Measurements from ENCODE around the gene CD28. TPM values are rescaled to one million over a fixed set of nuclear protein-coding genes. Genes with fewer than 3 reads are reported as not detected.

The CD28 gene
- total and polyA plus RNA-seq, 4 donors = 0.14 to 3.0 (median 0.92) TPM

GRCh38 chr2:203682688-203683130, 23.7 kb upstream of the CD28 start:
- ATAC-seq (ENCODE audit: insufficient read depth, low FRiP score) = no peak

GRCh38 chr2:203683421-203683820, 23.0 kb upstream of the CD28 start:
- no peak for TF ChIP-seq CTCF (IDR thresholded peaks at IDR 0.05; ENCODE audit: control extremely low read depth, extremely low read depth)
- WGBS, 2 donors = 70 to 84% methylated on average over 4 of the region's 4 CpGs
- H3K4me1 ChIP-seq (ENCODE audit: control insufficient read depth in 5 of 5, insufficient read depth in 5 of 5, low read length in 5 of 5) = peaks cover 0 to 21% (median 13%) of the 10 kb centered on the region in 5 donors

More at GRCh38 chr2:203682688-203683130, 23.7 kb upstream of the CD28 start:
- 26 to 32% methylated on average over 4 of the region's 4 CpGs for WGBS, 2 donors
- Histone ChIP-seq H3K27me3 (ENCODE audit: control insufficient read depth in 3 of 3, insufficient read depth in 3 of 3, low read length in 2 of 3) (no peaks in the 10 kb centered on the region), H3K9ac (ENCODE audit: insufficient read depth in 1 of 2, low read length in 2 of 2) (peak overlapping the region in 1 of 2 donors; percentile 34), H3K36me3 (ENCODE audit: control insufficient read depth in 4 of 4, insufficient read depth in 4 of 4, low read length in 4 of 4) (no peaks in the 10 kb centered on the region), H3K4me3 (no peak overlapping the region), H3K27ac (ENCODE audit: low read depth in 1 of 2, low read length in 1 of 2) (peak overlapping the region; percentile 37 to 72), H3K9me3 (ENCODE audit: control insufficient read depth in 4 of 4, insufficient read depth in 3 of 4, low read length in 3 of 4) (no peaks in the 10 kb centered on the region), H3K4me1 (ENCODE audit: control insufficient read depth in 5 of 5, insufficient read depth in 5 of 5, low read length in 5 of 5) (peaks cover 0 to 19% (median 13%) of the 10 kb centered on the region in 5 donors)
- TF ChIP-seq CTCF (IDR thresholded peaks at IDR 0.05; ENCODE audit: control extremely low read depth, extremely low read depth) = no peak
- peak; percentile 50 to 87 (median 84) for DNase-seq

GRCh38 chr2:203683932-203684556, 22.4 kb upstream of the CD28 start:
- H3K36me3 ChIP-seq (ENCODE audit: control insufficient read depth in 4 of 4, insufficient read depth in 4 of 4, low read length in 4 of 4) = no peaks in the 10 kb centered on the region
- H3K27ac ChIP-seq (ENCODE audit: low read depth in 1 of 2, low read length in 1 of 2) = peak overlapping the region; percentile 88 to 96
- no peak overlapping the region for H3K4me3 ChIP-seq
- peaks cover 0 to 25% (median 13%) of the 10 kb centered on the region in 5 donors for H3K4me1 ChIP-seq (ENCODE audit: control insufficient read depth in 5 of 5, insufficient read depth in 5 of 5, low read length in 5 of 5)
- TF ChIP-seq CTCF (IDR thresholded peaks at IDR 0.05; ENCODE audit: control extremely low read depth, extremely low read depth) = no peak
- DNase-seq (no peak), ATAC-seq (ENCODE audit: insufficient read depth, low FRiP score) (peak; percentile 66)
- H3K27me3 ChIP-seq (ENCODE audit: control insufficient read depth in 3 of 3, insufficient read depth in 3 of 3, low read length in 2 of 3) = no peaks in the 10 kb centered on the region
- H3K9me3 ChIP-seq (ENCODE audit: control insufficient read depth in 4 of 4, insufficient read depth in 3 of 4, low read length in 3 of 4) = no peaks in the 10 kb centered on the region
- no peak overlapping the region for H3K9ac ChIP-seq (ENCODE audit: insufficient read depth in 1 of 2, low read length in 2 of 2)
- WGBS, 2 donors = 84 to 96% methylated on average over 1 of the region's 1 CpG

More at GRCh38 chr2:203683421-203683820, 23.0 kb upstream of the CD28 start:
- no peak overlapping the region for H3K4me3 ChIP-seq
- peak overlapping the region; percentile 88 to 96 for H3K27ac ChIP-seq (ENCODE audit: low read depth in 1 of 2, low read length in 1 of 2)
- ATAC-seq (ENCODE audit: insufficient read depth, low FRiP score) (no peak), DNase-seq (no peak)
- H3K27me3 ChIP-seq (ENCODE audit: control insufficient read depth in 3 of 3, insufficient read depth in 3 of 3, low read length in 2 of 3) = no peaks in the 10 kb centered on the region
- H3K36me3 ChIP-seq (ENCODE audit: control insufficient read depth in 4 of 4, insufficient read depth in 4 of 4, low read length in 4 of 4) = no peaks in the 10 kb centered on the region
- H3K9ac ChIP-seq (ENCODE audit: insufficient read depth in 1 of 2, low read length in 2 of 2) = no peak overlapping the region
- no peaks in the 10 kb centered on the region for H3K9me3 ChIP-seq (ENCODE audit: control insufficient read depth in 4 of 4, insufficient read depth in 3 of 4, low read length in 3 of 4)
